Naive thymus-derived CD4-positive, alpha-beta T cell (primary cell): Measurements from ENCODE around the gene VPS50. TPM values are rescaled to one million over a fixed set of nuclear protein-coding genes. Genes with fewer than 3 reads are reported as not detected.

Experiments
- ATAC-seq: fragments of 150-1000 bp; cut with Tn5 transposase; 2 replicates; pipeline ENCODE4 v1.10.0; 2021; ENCODE audit warnings: mild to moderate bottlenecking, moderate library complexity
- CTCF ChIA-PET: fragments of 350-600 bp; sonication (Branson Sonifier 250); formaldehyde crosslinking; loops from one replicate; lab custom pipeline; 2021; ENCODE audit warnings: antibody characterized with exemption; lab: Charles Lee
- POLR2A ChIA-PET: fragments of 350-600 bp; sonication (Branson Sonifier 250); formaldehyde crosslinking; loops from one replicate; lab custom pipeline; 2021; ENCODE audit warnings: antibody characterized with exemption, inconsistent platforms; lab: Charles Lee
- DNase-seq, 9 donors: peaks; one replicate each; pipeline versions ENCODE4 v3.0.0 to v3.0.0-alpha.2; 2020 to 2022; ENCODE audit warnings: mixed read lengths in 1 of 9
- H3K27ac ChIP-seq: one replicate; pipeline ENCODE4 v1.7.0; 2013; ENCODE audit warnings: mild to moderate bottlenecking, low read depth, low read length, moderate library complexity
- H3K27me3 ChIP-seq, 2 donors: one replicate each; pipeline ENCODE4 v1.7.0; 2013; ENCODE audit warnings: low read length in 2 of 2, mild to moderate bottlenecking in 2 of 2, moderate library complexity in 2 of 2; ENCODE audit not compliant: control insufficient read depth in 2 of 2, insufficient read depth in 2 of 2
- H3K36me3 ChIP-seq, 3 experiments: 1 replicate in 2 of 3; 2 replicates in 1 of 3; pipeline ENCODE4 v1.7.0; 2013; ENCODE audit warnings: low read length in 3 of 3, mild to moderate bottlenecking in 3 of 3, moderate library complexity in 1 of 3; ENCODE audit not compliant: insufficient read depth in 3 of 3, control insufficient read depth in 2 of 3
- H3K4me1 ChIP-seq, 2 donors: one replicate each; pipeline ENCODE4 v1.7.0; 2013; ENCODE audit warnings: low read length in 2 of 2, mild to moderate bottlenecking in 2 of 2, moderate library complexity in 1 of 2; ENCODE audit not compliant: control insufficient read depth in 2 of 2, insufficient read depth in 2 of 2
- H3K4me3 ChIP-seq: 2 replicates; pipeline ENCODE4 v1.7.0; 2013; ENCODE audit warnings: mild to moderate bottlenecking, low read length
- H3K9me3 ChIP-seq, 3 experiments: 1 replicate in 2 of 3; 2 replicates in 1 of 3; pipeline ENCODE4 v1.7.0; 2013; ENCODE audit warnings: low read length in 3 of 3; ENCODE audit not compliant: control insufficient read depth in 2 of 3
- H3K27ac Mint-ChIP-seq, 9 donors: one replicate each; pipeline ENCODE4 v1.8.0; 2020 to 2022; ENCODE audit warnings: mixed read lengths in 9 of 9, mild to moderate bottlenecking in 8 of 9, moderate library complexity in 5 of 9, inconsistent platforms in 2 of 9
- H3K27me3 Mint-ChIP-seq, 5 donors: one replicate each; pipeline ENCODE4 v1.8.0; 2021 to 2022; ENCODE audit warnings: mixed read lengths in 5 of 5, mild to moderate bottlenecking in 1 of 5
- H3K36me3 Mint-ChIP-seq, 5 donors: one replicate each; pipeline ENCODE4 v1.8.0; 2020 to 2022; ENCODE audit warnings: mixed read lengths in 5 of 5, mild to moderate bottlenecking in 3 of 5, inconsistent platforms in 1 of 5
- H3K4me1 Mint-ChIP-seq, 7 donors: one replicate each; pipeline ENCODE4 v1.8.0; 2020 to 2022; ENCODE audit warnings: mixed read lengths in 7 of 7, mild to moderate bottlenecking in 3 of 7, inconsistent platforms in 1 of 7
- H3K4me3 Mint-ChIP-seq, 10 donors: one replicate each; pipeline ENCODE4 v1.8.0; 2020 to 2022; ENCODE audit warnings: mild to moderate bottlenecking in 10 of 10, mixed read lengths in 10 of 10, moderate library complexity in 6 of 10, inconsistent platforms in 2 of 10
- H3K9me3 Mint-ChIP-seq, 11 donors: one replicate each; pipeline ENCODE4 v1.8.0; 2020 to 2022; ENCODE audit warnings: mixed read lengths in 11 of 11, mild to moderate bottlenecking in 4 of 11, inconsistent platforms in 1 of 11, moderate library complexity in 1 of 11
- intact Hi-C, 2 donors: fragments of 100-400 bp; cut with micrococcal nuclease; formaldehyde crosslinking; loops; one replicate each; pipeline ENCODE4 v1.15.1; 2023
- polyA plus RNA-seq, 2 donors: library from polyadenylated mRNA; unstranded; fragments of 300-500 nt; fragmentation: Illumina TruSeq; gene quantifications; one replicate each; pipeline ENCODE4 v1.2.3, GENCODE V29; 2021
- total RNA-seq, 6 experiments: library from RNA in 5 of 6; stranded (reverse) in 5 of 6; gene quantifications; 1 replicate in 5 of 6; 2 replicates in 1 of 6; pipeline ENCODE4 v1.2.3 and lab custom pipeline; 2021 to 2026

Gene VPS50
- total and polyA plus RNA-seq, 7 experiments from 2014 or later = 15.3 to 44.2 (median 30.7) TPM

- Mint-ChIP-seq H3K27ac (peak overlapping the region in 1 of 9 donors; percentile 36), H3K27me3 (no peaks in the 10 kb centered on the region), H3K9me3 (no peaks in the 10 kb centered on the region), H3K36me3 (peaks cover 0 to 27% (median 10%) of the 10 kb centered on the region in 5 donors), H3K4me3 (no peak overlapping the region), H3K4me1 (peaks cover 0 to 3% (median 0%) of the 10 kb centered on the region in 7 donors)
- ChIA-PET CTCF (no interaction called here), POLR2A (no interaction called here)
- intact Hi-C loops = no loop called here
- H3K36me3 ChIP-seq = no peaks in the 10 kb centered on the region
- H3K4me1 ChIP-seq = no peaks in the 10 kb centered on the region
- H3K4me3 ChIP-seq = no peak overlapping the region
- no peaks in the 10 kb centered on the region for H3K27me3 ChIP-seq
- no peak for ATAC-seq
- no peak overlapping the region for H3K27ac ChIP-seq
- DNase-seq = no peak
- no peaks in the 10 kb centered on the region for H3K9me3 ChIP-seq
Measured at GRCh38 chr7:93284908-93285307, 52.7 kb downstream of the VPS50 start.

GRCh38 chr7:93293229-93293628, 61.1 kb downstream of the VPS50 start:
- Histone ChIP-seq H3K27me3 (no peaks in the 10 kb centered on the region), H3K4me3 (no peak overlapping the region), H3K27ac (no peak overlapping the region), H3K4me1 (no peaks in the 10 kb centered on the region), H3K9me3 (no peaks in the 10 kb centered on the region), H3K36me3 (peaks cover 0 to 9% (median 8%) of the 10 kb centered on the region in 3 experiments)
- Mint-ChIP-seq H3K27me3 (no peaks in the 10 kb centered on the region), H3K36me3 (peaks cover 0 to 37% (median 17%) of the 10 kb centered on the region in 5 donors), H3K9me3 (no peaks in the 10 kb centered on the region), H3K4me1 (peaks cover 0 to 2% (median 0%) of the 10 kb centered on the region in 7 donors), H3K4me3 (no peak overlapping the region), H3K27ac (no peak overlapping the region)
- DNase-seq = no peak
- ChIA-PET CTCF (no interaction called here), POLR2A (no interaction called here)
- intact Hi-C loops = no loop called here
- ATAC-seq = no peak

- Histone ChIP-seq H3K4me3 (no peak overlapping the region), H3K27me3 (no peaks in the 10 kb centered on the region), H3K9me3 (no peaks in the 10 kb centered on the region), H3K27ac (no peak overlapping the region), H3K4me1 (no peaks in the 10 kb centered on the region), H3K36me3 (peaks cover 0 to 9% (median 8%) of the 10 kb centered on the region in 3 experiments)
- no peak for ATAC-seq
- Mint-ChIP-seq H3K4me3 (no peak overlapping the region), H3K4me1 (peaks cover 0 to 2% (median 0%) of the 10 kb centered on the region in 7 donors), H3K27me3 (no peaks in the 10 kb centered on the region), H3K27ac (no peak overlapping the region), H3K36me3 (peaks cover 0 to 43% (median 28%) of the 10 kb centered on the region in 5 donors), H3K9me3 (no peaks in the 10 kb centered on the region)
- intact Hi-C loops = no loop called here
- CTCF ChIA-PET = no interaction called here
- DNase-seq = no peak
- POLR2A ChIA-PET = no interaction called here
Measured at GRCh38 chr7:93298206-93298605, 66.0 kb downstream of the VPS50 start.

- H3K36me3 ChIP-seq = peaks cover 0 to 8% (median 5%) of the 10 kb centered on the region in 3 experiments
- CTCF ChIA-PET = no interaction called here
Measured at GRCh38 chr7:93298671-93299070, 66.5 kb downstream of the VPS50 start.

GRCh38 chr7:93301736-93302135, 69.6 kb downstream of the VPS50 start:
- peak overlapping the region in 1 of 9 donors; percentile 46 for H3K27ac Mint-ChIP-seq

More at GRCh38 chr7:93298671-93299070, 66.5 kb downstream of the VPS50 start:
- H3K27me3 Mint-ChIP-seq = no peaks in the 10 kb centered on the region
- no peak overlapping the region for H3K27ac ChIP-seq
- H3K36me3 Mint-ChIP-seq = peaks cover 0 to 41% (median 28%) of the 10 kb centered on the region in 5 donors
- peaks cover 0 to 2% (median 0%) of the 10 kb centered on the region in 7 donors for H3K4me1 Mint-ChIP-seq
- ATAC-seq = no peak
- no peaks in the 10 kb centered on the region for H3K4me1 ChIP-seq
- no peaks in the 10 kb centered on the region for H3K9me3 ChIP-seq
- H3K27ac Mint-ChIP-seq = no peak overlapping the region
- intact Hi-C loops = no loop called here
- no peak overlapping the region for H3K4me3 Mint-ChIP-seq
- no peaks in the 10 kb centered on the region for H3K9me3 Mint-ChIP-seq
- no peak for DNase-seq
- POLR2A ChIA-PET = no interaction called here
- H3K27me3 ChIP-seq = no peaks in the 10 kb centered on the region
- no peak overlapping the region for H3K4me3 ChIP-seq

GRCh38 chr7:93307131-93307660, 75.0 kb downstream of the VPS50 start:
- Histone ChIP-seq H3K4me1 (no peaks in the 10 kb centered on the region), H3K27me3 (no peaks in the 10 kb centered on the region), H3K9me3 (no peaks in the 10 kb centered on the region), H3K27ac (no peak overlapping the region), H3K4me3 (no peak overlapping the region), H3K36me3 (peaks cover 0 to 16% (median 0%) of the 10 kb centered on the region in 3 experiments)
- intact Hi-C loops = no loop called here
- no peaks in the 10 kb centered on the region for H3K27me3 Mint-ChIP-seq
- ChIA-PET POLR2A (no interaction called here), CTCF (no interaction called here)
- DNase-seq (no peak), ATAC-seq (no peak)
- H3K4me3 Mint-ChIP-seq = no peak overlapping the region
- no peak overlapping the region for H3K27ac Mint-ChIP-seq
- H3K9me3 Mint-ChIP-seq = no peaks in the 10 kb centered on the region
- peaks cover 0 to 55% (median 39%) of the 10 kb centered on the region in 5 donors for H3K36me3 Mint-ChIP-seq
- H3K4me1 Mint-ChIP-seq = peaks cover 0 to 2% (median 0%) of the 10 kb centered on the region in 7 donors

More at GRCh38 chr7:93301736-93302135, 69.6 kb downstream of the VPS50 start:
- peaks cover 0 to 22% (median 0%) of the 10 kb centered on the region in 3 experiments for H3K36me3 ChIP-seq
- H3K27ac ChIP-seq = no peak overlapping the region
- DNase-seq = no peak
- H3K4me1 Mint-ChIP-seq = peaks cover 0 to 2% (median 0%) of the 10 kb centered on the region in 7 donors
- H3K27me3 ChIP-seq = no peaks in the 10 kb centered on the region
- H3K4me3 ChIP-seq = no peak overlapping the region
- ChIA-PET POLR2A (no interaction called here), CTCF (no interaction called here)
- intact Hi-C loops = no loop called here
- H3K4me1 ChIP-seq = no peaks in the 10 kb centered on the region
- no peaks in the 10 kb centered on the region for H3K27me3 Mint-ChIP-seq
- no peak overlapping the region for H3K4me3 Mint-ChIP-seq
- ATAC-seq = no peak
- H3K9me3 Mint-ChIP-seq = no peaks in the 10 kb centered on the region
- H3K9me3 ChIP-seq = no peaks in the 10 kb centered on the region
- H3K36me3 Mint-ChIP-seq = peaks cover 0 to 47% (median 39%) of the 10 kb centered on the region in 5 donors

- peaks cover 0 to 57% (median 41%) of the 10 kb centered on the region in 5 donors for H3K36me3 Mint-ChIP-seq
- no peaks in the 10 kb centered on the region for H3K27me3 Mint-ChIP-seq
- CTCF ChIA-PET = no interaction called here
- intact Hi-C loops = no loop called here
- DNase-seq = no peak
- no peak overlapping the region for H3K27ac ChIP-seq
- H3K9me3 ChIP-seq = no peaks in the 10 kb centered on the region
- H3K9me3 Mint-ChIP-seq = no peaks in the 10 kb centered on the region
- H3K4me3 Mint-ChIP-seq = no peak overlapping the region
- no peaks in the 10 kb centered on the region for H3K27me3 ChIP-seq
- no peaks in the 10 kb centered on the region for H3K4me1 Mint-ChIP-seq
- no peak for ATAC-seq
- H3K36me3 ChIP-seq = peaks cover 0 to 24% (median 0%) of the 10 kb centered on the region in 3 experiments
- H3K4me1 ChIP-seq = no peaks in the 10 kb centered on the region
- H3K4me3 ChIP-seq = no peak overlapping the region
- POLR2A ChIA-PET = no interaction called here
- no peak overlapping the region for H3K27ac Mint-ChIP-seq
Measured at GRCh38 chr7:93307943-93308342, 75.8 kb downstream of the VPS50 start.
